GM21367 (cell line): ENCODE measurements around the gene TRIP10.
"Not testable (repeated sequence)": the region's sequence is repeated elsewhere in the genome, so short reads cannot be mapped to it uniquely, and the experiment has no call there.

Source experiments
- ATAC-seq: cut with Tn5 transposase; IDR thresholded peaks from one replicate; pipeline ENCODE4 v1.9.1; 2021; ENCODE audit not compliant: unreplicated experiment

The TRIP10 gene, protein sequence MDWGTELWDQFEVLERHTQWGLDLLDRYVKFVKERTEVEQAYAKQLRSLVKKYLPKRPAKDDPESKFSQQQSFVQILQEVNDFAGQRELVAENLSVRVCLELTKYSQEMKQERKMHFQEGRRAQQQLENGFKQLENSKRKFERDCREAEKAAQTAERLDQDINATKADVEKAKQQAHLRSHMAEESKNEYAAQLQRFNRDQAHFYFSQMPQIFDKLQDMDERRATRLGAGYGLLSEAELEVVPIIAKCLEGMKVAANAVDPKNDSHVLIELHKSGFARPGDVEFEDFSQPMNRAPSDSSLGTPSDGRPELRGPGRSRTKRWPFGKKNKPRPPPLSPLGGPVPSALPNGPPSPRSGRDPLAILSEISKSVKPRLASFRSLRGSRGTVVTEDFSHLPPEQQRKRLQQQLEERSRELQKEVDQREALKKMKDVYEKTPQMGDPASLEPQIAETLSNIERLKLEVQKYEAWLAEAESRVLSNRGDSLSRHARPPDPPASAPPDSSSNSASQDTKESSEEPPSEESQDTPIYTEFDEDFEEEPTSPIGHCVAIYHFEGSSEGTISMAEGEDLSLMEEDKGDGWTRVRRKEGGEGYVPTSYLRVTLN

DNA sequence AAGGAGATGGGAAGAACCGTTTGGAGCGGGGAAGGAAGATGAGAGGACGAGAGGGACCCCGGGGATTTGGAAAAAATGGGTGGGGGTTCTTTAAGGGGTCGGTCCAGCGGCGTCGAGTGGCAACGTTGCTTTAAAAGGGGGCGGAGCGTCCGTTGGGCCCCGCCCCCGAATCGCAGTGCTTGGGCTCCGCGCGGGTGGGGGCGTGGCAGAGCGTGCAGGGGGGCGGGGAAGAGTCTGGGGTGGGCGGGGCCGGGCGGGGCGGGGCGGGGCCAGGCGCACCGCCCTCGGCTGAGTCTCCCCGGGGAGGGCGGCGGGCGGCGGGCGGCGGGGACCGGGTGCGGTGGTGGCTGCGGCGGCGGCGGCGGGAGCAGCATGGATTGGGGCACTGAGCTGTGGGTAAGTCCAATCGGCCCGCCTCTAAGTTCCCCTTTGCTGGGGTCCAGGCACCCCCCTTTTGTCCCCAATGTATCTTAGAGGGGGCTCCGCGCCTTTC, at the start of gene TRIP10:
Gene TRIP10, plus strand, starts transcription at position 291 of the 493 bp plus-strand sequence. Its CDS starts 82 bp downstream, at position 373.
- ATAC-seq, result no peak

DNA sequence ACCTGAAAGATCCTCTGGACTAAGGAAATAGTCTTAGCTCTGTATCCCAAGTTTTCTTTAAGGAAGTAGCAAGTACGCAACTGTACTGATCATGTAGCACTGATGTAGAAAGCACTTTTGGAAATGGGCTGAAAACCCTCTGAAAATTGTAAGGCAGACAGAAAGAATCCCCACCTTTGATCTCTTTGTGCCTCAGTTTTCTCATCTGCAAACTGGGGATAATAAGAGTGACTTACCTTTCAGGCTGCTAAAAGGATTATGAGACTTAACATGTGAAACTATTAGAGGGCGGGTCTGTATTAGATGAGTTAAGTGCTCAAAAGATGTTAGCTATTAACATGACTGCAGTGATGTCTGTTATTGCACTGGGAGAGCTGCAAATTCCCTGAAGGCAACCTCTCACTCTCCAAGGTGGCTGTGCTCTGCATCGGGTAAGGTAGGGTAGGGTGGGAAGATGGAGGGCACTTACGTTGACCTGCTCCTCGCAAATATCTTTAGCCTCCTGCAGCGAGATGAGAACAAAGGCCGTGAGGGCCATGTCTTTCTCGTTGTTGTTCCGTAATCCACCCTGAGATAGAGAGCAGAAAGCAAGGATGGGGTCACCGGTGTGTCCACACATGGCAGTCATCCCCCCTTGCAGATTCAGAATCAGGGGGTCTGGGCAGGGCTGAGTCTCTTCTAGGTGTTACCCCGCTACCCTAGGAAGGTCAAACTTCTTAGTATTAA, 49.2 kb upstream of the TRIP10 start:
- ATAC-seq, result no peak

DNA sequence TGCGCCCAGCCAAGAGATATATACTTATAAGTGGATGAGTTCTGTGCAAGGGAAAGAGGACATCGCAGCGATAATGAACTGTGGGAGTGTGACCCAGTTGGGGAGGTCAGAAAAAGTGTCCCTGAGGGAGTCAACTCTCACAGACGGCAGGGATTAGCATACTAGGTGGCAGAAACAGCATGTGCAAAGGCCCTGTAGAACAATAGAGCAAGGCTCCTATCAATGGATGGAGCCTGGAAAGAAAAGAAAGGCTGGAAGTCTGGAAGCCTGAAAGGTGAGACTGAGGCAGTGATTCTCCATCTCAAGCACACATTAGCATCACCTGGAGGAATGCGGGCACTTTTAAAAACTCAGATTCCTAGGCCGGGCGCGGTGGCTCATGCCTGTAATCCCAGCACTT, 48.1 kb upstream of the TRIP10 start:
- ATAC-seq, result no peak

DNA sequence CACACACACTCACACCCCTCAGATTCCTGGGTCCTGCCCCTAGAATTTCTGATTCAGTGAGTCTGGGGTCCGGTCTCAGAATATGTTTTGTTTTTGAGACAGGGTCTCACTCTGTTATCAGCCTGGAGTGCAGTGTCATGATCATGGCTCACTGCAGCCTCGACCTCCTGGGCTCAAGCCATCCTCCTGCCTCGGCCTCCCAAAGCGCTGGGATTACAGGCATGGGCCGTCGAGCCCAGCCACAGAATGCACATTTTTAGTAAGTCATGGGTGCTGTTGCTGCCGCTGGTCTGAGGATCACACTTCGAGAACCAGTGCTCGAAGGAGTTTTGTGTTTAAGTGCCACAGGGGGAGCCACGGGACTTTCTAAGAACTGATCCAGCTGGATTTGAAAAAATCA, 47.5 kb upstream of the TRIP10 start:
- ATAC-seq, result no peak

DNA sequence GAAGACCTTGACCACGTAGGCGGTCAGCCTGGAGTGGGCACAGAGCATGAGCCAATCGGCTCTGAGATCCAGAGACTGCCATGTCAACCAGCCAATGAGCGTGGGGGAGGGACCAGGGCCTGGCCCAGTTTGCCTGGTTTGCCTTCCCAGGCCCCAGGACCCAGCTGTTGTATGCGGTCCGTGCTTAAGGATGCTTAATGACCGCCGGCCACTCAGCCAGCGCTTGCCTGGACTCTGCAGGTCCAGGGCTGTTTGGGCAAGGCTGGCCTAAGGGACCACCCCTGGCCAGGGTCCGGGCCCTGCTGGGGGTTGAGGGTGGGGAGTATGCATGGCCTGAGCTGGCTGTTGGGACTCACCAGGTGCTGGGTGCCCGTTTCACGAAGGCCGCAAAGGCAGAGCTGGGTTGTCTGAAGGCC, 46.4 kb upstream of the TRIP10 start:
- no peak for ATAC-seq

DNA sequence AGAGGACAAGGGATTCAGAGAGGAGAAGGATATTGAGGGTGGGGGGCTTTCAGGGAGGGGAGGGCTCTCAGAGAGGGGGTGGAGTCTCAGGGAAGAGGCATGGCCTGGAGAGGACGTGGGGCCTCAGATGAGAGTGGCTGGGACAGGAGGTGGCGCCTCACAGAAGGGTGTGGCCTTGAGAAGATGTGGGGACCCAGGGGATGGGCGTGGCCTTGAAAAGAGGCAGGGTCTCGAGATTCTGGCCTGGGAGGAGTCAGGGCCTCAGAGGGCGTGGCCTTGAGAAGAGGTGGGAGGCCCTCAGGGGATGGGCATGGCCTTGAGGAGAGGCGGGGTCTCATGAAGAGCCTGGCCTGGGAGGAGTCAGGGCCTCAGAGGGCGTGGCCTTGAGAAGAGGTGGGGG, 45.8 kb upstream of the TRIP10 start:
- ATAC-seq, result no peak

DNA sequence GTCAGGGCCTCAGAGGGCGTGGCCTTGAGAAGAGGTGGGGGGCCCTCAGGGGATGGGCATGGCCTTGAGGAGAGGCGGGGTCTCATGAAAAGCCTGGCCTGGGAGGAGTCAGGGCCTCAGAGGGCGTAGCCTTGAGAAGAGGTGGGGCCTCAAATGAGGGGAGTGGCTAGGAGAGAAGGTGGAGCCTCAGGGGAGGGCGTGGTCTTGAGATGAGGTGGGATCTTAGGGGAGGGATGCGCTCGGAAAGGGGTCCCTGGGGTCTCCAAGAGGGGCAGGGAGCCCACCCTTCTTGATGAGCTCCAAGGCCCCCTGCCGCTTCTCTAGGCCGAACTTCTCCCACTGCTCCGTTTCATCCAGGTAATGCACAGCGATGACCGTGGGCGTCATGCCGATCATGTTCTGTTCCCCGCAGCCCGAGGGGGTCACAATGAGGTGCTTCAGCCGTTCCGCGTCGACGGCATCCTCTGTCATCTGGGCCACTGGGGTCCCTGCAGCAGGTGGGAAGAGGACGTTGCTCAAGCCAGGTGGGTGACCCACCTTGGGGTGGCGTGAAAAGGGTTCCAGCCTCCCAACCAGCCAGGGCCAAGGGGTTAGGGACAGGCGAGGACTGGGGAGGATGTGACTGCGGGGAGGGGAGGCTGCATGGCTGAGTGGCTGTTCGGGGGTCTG, 45.2 kb upstream of the TRIP10 start:
- ATAC-seq, result no peak

DNA sequence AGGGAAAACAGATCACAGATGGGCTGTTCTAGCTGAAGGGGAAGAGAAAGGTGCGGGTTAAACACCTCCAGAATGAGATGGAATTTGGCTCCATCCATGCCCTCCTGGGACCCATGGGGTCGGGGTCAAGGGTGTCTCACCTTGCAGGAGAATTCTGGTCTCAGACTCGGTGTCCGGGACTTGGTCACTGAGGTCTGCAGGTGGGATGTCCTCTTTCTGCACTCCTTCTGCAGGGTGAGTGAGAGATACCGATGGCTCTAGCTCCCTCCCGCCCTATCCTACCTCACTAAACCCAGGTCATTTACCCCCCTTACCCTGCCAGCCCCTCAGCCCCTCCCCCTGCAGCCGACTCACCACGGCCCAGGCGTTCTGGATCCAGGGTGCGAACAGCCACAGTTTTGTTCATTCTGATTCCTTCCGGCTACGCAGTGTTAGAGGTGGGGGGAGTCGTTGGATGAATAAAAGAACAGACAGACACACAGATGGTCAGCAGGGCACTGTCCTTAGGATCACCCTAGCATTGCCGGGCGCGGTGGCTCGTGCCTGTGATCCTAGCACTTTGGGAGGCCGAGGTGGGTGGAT, 43.1 kb upstream of the TRIP10 start:
- ATAC-seq, result no peak

DNA sequence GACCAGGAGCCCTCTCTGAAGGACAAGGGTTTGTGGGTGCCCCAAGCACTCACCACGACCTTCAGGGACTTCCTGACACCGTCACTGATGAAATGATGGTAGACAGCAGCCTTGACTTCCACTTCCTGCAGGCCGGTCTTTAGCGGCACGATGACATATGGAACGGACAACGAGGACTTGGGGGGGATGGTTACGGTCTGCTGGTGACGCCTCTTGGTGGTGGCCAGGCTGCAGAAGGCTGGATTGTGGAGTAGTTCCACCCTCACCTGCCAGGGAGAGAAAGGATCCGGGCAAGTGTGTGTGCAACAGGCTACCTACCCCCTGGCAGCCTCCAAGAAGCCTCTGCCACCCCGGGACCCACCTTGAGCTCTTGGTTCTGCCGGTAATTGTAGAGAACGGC, 42.2 kb upstream of the TRIP10 start:
- ATAC-seq, result no peak

DNA sequence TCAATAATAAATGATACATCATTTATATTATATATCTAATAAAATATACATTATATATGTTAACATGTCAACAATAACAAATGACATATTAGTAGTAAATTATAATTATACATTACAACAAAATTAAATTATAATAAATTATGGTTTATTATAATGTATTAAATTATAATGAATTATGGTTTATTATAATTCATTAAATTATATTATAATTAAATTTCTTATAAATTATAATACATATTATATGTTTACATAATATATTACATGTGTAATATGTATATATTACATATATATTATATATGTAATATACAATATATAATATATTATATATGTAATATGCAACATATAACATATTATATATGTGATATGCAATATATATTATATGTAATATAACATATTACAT, 39.5 kb upstream of the TRIP10 start:
- no peak for ATAC-seq

DNA sequence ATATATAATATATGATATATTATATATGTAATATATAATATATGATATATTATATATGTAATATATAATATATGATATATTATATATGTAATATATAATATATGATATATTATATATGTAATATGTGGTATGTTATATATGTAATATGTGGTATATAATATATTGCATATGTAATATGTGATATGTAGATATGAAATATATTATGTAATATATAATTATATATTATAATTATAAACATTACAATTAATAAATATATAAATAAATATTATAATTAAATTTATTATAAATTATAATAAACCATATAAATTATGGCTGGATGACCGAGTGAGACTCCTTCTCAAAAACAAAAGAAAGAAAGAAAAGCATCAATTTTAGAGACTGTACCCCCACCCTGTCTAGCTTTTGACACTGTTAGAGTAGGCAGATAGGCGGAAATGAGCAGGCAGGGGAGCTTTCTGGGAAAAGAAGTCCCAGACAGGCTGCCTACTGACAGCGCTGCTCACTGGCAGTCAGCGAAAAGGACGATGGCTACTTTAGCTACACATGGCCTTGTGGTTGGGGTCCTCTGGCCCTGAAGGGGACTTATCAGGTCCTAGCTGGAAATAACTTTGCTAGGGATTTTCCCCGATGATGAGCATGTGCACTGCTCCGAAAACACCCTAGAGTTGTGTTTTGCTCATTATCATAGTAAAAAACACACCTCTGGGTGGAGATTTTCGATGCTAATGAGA, 38.7 kb upstream of the TRIP10 start:
- no peak for ATAC-seq

DNA sequence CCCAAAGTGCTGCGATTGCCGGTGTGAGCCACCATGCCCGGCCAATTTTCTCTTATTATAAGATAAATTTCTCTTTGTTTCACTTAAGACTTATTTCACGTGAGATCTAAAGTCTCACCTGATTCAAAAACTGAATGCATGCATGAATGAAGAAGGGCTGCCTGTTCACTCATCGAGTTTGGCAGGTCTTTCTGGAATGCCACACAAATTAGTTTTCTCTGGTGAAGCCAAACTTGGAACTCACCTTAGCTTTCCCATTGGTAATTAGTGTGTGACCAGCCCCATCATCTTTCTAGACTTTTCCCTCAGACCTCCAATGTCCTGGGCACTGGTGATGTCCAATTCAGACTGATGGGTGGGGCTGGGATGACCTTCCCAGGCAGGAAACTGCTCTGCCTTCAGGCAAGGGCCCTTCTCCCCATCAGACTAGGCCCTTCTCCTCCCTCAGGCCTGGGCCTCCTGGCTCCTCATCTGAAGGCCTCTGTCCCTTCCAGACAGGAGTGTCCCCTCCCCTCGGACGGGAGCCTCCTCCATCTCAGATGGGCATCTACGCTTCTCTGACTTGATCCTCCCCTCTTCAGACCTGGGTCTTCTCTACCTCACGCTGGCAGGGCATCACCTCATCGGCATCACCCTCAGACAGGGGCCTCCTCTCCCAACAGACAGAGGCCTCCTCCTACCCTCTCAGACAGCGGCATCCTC, 33.4 kb upstream of the TRIP10 start:
- no peak for ATAC-seq

DNA sequence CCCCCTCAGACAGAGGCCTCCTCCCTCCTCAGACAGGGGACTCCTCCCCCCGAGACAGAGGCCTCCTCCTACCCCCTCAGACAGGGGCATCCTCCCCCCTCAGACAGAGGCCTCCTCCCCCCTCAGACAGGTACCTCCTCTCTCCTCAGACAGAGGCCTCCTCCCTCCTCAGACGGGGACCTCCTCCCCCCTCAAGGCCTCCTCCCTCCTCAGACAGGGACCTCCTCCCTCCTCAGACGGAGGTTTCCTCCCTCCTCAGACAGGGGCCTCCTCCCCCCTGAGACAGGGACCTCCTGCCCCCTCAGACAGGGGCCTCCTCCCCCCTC, 32.9 kb upstream of the TRIP10 start:
- no peak for ATAC-seq

DNA sequence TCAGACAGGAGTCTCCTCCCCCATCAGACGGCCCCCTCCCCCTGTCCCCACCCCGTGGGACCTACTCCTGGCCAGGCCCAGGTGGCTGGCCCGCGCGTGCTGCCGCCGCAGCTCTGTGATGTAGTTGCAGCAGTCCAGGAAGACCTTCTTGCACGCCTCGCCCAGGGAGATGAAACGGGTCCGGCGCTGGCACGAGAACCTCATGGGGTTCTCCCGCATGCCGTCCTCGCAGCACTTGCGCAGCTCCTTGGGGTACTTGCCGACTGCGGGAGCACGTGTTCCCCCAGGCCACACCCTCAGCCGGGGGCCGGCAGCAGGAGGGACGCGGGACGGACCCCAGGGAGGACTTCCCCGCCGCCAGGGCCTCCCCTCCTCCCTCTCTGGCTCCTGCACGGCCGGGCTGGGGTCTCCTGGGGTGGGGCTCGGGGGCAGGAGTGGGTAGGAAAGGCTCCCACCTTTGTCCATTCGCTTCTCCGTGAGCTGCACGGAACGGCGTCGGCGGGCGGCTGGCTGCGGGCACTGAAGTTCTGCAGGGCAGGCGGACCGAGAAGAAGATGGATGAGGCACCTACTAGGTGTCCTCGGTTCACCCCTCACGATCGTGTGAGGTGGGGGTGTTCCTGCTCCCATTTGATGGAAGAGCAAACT, 32.3 kb upstream of the TRIP10 start:
- ATAC-seq, result no peak

DNA sequence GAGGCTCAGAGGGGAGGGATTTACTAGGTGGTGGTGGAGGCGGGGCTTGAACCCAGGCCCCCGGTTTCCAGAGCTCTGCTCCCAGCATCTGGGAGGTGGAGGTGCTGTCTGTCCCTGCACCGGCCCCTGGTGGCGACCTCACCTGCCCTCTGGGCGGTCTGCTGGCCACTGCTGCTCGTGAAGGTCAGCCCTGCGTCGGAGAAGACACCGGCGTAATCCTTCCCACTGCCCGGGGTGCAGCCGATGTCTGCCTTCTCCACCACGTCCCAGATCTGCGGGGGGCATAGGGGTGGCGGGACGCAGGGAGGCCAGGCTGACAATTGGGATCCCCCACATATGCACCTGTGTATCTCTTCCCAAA, 31.8 kb upstream of the TRIP10 start:
- no peak for ATAC-seq

DNA sequence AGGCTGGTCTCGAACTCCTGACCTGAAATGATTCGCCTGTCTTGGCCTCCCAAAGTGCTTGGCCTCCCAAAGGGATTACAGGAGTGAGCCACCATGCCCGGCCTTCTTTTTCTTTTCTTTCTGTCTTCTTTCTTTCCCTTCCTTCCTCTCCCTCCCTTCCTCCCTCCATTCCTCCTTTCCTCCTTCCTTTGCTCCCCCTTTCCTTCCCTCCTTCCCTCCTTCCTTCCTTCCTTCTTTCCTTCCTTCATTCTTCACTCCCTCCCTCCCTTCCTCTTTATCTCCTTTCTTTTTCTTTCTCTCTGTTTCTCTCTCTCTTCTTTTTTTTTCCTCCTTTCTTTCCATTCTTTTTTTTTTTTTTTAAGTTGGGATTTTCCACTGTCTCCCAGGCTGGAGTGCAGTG, 31.1 kb upstream of the TRIP10 start:
- ATAC-seq, result no peak

DNA sequence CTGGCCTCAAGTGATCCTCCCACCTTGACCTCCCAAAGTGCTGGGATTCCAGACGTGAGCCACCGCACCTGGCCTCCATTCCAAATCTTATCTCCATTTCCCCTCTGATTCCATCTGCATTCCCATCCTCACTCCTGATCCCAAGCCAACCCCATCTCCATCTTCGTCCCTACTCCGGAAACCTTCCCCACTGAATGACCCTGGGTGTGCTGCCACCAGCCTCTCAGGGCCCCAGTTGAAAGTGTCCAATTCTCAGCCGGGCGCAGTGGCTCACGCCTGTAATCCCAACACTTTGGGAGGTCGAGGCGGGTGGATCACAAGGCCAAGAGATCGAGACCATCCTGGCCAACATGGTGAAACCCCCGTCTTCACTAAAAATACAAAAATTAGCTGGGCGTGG, 30.6 kb upstream of the TRIP10 start:
- not testable (repeated sequence) for ATAC-seq

DNA sequence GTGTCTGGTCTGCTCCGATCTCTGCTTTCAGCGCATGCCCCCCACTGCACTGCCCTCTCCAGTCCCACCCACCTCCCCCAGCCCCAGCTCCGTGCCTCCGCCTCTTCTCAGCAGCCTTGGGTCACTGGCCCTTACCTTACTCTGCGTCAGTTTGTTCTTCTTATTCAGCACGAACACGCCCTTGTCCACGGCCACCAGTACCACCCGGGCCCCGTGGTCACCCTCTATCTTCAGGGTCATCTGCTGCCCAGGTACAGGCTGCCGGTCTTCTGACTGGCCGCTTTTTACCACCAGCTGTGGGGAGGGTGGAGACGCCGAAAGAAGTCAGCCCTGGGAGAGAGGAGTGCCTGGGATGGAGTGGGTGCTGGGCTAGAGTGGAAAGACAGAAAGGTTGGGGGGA, 29.9 kb upstream of the TRIP10 start:
- ATAC-seq, result no peak

DNA sequence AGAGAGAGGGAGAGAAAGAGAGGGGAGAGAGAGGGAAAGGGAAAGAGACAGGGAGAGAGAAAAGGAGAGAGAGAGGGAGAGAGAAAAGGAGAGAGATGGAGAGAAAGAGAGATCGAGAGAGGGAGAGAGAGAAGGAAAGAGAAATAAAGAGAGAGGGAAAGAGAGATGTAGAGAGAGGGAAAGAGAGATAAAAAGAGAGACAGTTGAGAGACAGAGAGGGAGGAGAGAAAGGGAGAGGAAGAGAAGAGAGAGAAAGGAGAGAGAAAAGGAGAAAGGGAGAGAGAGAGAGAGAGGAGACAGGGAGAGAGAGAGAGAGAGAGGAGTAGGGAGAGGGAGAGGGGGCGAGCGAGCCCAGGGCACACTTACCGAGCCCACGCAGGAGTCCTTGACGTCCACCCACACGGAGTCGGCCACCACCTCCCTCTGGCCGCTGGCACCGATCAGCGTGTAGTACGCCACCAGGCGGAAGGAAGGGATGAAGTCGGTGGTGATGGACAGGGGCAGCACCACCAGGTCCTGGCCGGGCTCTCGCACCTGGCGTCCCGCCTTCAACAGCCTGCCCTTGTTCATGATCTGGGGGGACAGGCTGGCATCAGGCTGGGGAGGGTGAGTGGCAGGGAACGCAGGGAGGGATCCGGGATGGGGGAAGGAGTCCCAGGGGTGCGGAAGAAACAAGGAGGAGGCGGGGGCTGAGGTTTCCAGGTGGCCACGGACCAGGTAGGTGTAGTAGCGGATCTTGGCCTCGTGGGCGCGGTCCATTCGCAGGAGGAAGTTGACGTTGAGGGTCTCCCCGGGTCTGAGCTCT, 29.0 kb upstream of the TRIP10 start:
- no peak for ATAC-seq
